Neural progenitor cell (in vitro differentiated cells): Measurements from ENCODE around the gene YARS1. TPM values are rescaled to one million over a fixed set of nuclear protein-coding genes. Genes with fewer than 3 reads are reported as not detected.
"Not testable (repeated sequence)": the region's sequence is repeated elsewhere in the genome, so short reads cannot be mapped to it uniquely, and the experiment has no call there.

Experiments
- DNase-seq: peaks from one replicate; pipeline ENCODE4 v3.0.0-alpha.2; 2016; ENCODE audit warnings: low spot score
- H2AFZ ChIP-seq: fragments of 200-600 bp; sonication (generic); replicated peaks from 2 replicates; pipeline ENCODE4 v1.6.1; 2016; ENCODE audit warnings: antibody characterized with exemption
- H3F3A ChIP-seq: fragments of 200-600 bp; sonication (generic); 2 replicates; pipeline ENCODE4 v1.6.1; 2016; ENCODE audit warnings: antibody characterized with exemption, low read depth
- H3K27ac ChIP-seq: fragments of 200-600 bp; sonication (generic); 2 replicates; pipeline ENCODE4 v1.5.1; 2016; ENCODE audit warnings: mild to moderate bottlenecking
- H3K27me3 ChIP-seq: fragments of 200-600 bp; sonication (generic); 2 replicates; pipeline ENCODE4 v1.6.1; 2016; ENCODE audit warnings: mild to moderate bottlenecking, moderate library complexity
- H3K36me3 ChIP-seq: fragments of 200-600 bp; sonication (generic); 2 replicates; pipeline ENCODE4 v1.5.1; 2016
- H3K4me1 ChIP-seq: fragments of 200-600 bp; sonication (generic); 2 replicates; pipeline ENCODE4 v1.6.1; 2016; ENCODE audit warnings: mixed run types
- H3K4me2 ChIP-seq: fragments of 200-600 bp; sonication (generic); 2 replicates; pipeline ENCODE4 v1.6.1; 2016
- H3K4me3 ChIP-seq: fragments of 200-600 bp; sonication (generic); 2 replicates; pipeline ENCODE4 v1.5.1; 2016
- H3K79me2 ChIP-seq: fragments of 200-600 bp; sonication (generic); 2 replicates; pipeline ENCODE4 v1.6.1; 2016; ENCODE audit warnings: low read depth
- H3K9ac ChIP-seq: fragments of 200-600 bp; sonication (generic); 2 replicates; pipeline ENCODE4 v1.6.1; 2016
- H3K9me3 ChIP-seq: fragments of 200-600 bp; sonication (generic); 2 replicates; pipeline ENCODE4 v1.5.1; 2016; ENCODE audit warnings: low read depth
- H4K20me1 ChIP-seq: fragments of 200-600 bp; sonication (generic); 2 replicates; pipeline ENCODE4 v1.6.1; 2016; ENCODE audit warnings: low read depth
- H3K27ac Mint-ChIP-seq: 3 replicates; pipeline ENCODE4 v1.8.0; 2021; ENCODE audit warnings: mixed read lengths
- H3K27me3 Mint-ChIP-seq: 2 replicates; pipeline ENCODE4 v1.8.0; 2022; ENCODE audit warnings: low read depth, mild to moderate bottlenecking, inconsistent platforms, moderate library complexity, mixed read lengths; ENCODE audit not compliant: insufficient read depth
- H3K36me3 Mint-ChIP-seq: 3 replicates; pipeline ENCODE4 v1.8.0; 2021; ENCODE audit warnings: mixed read lengths
- H3K4me1 Mint-ChIP-seq: 3 replicates; pipeline ENCODE4 v1.8.0; 2021; ENCODE audit warnings: mixed read lengths
- H3K4me3 Mint-ChIP-seq: 3 replicates; pipeline ENCODE4 v1.8.0; 2021; ENCODE audit warnings: mild to moderate bottlenecking, moderate library complexity, mixed read lengths
- H3K9me3 Mint-ChIP-seq: 3 replicates; pipeline ENCODE4 v1.8.0; 2020; ENCODE audit warnings: mixed read lengths
- CTCF ChIP-seq: fragments of 200-600 bp; sonication (generic); IDR thresholded peaks from 2 replicates; pipeline ENCODE4 v1.5.1; 2017; ENCODE audit warnings: antibody characterized with exemption, mild to moderate bottlenecking
- EZH2 ChIP-seq: fragments of 200-600 bp; sonication (generic); IDR thresholded peaks from 2 replicates; pipeline ENCODE4 v1.6.1; 2017; ENCODE audit warnings: antibody characterized with exemption, mild to moderate bottlenecking, moderate library complexity
- EZH2phosphoT487 ChIP-seq: fragments of 200-600 bp; sonication (generic); IDR thresholded peaks from 2 replicates; pipeline ENCODE4 v1.6.1; 2017; ENCODE audit warnings: antibody characterized with exemption
- total RNA-seq: library from RNA; depleted of rRNA; stranded (reverse); fragments of >200 nt; gene quantifications from 2 replicates; pipeline ENCODE4 v1.2.3, GENCODE V29; 2015; ENCODE audit warnings: low replicate concordance

The YARS1 gene
- total RNA-seq, 1 donor from 2014 or later: 38.2 TPM

GRCh38 chr1:32806910-32807523 is 10.1 kb downstream of the YARS1 start:
- peaks cover 17% of the 10 kb centered on the region for H3K36me3 ChIP-seq
- no peak overlapping the region for H3K9ac ChIP-seq
- H3K4me3 Mint-ChIP-seq: no peak overlapping the region
- no peaks in the 10 kb centered on the region for H3F3A ChIP-seq
- no peak overlapping the region for H3K4me3 ChIP-seq
- no peaks in the 10 kb centered on the region for H3K9me3 ChIP-seq
- no peak for DNase-seq
- no peaks in the 10 kb centered on the region for H3K27me3 ChIP-seq
- H3K36me3 Mint-ChIP-seq: peaks cover 46% of the 10 kb centered on the region
- peaks cover 2% of the 10 kb centered on the region for H3K4me1 Mint-ChIP-seq
- H3K9me3 Mint-ChIP-seq: peaks cover 3% of the 10 kb centered on the region
- peaks cover 19% of the 10 kb centered on the region for H3K79me2 ChIP-seq
- H3K4me2 ChIP-seq: no peak overlapping the region
- H3K27ac ChIP-seq: no peak overlapping the region
- no peak overlapping the region for H2AFZ ChIP-seq
- no peaks in the 10 kb centered on the region for H3K4me1 ChIP-seq
- H4K20me1 ChIP-seq: no peaks in the 10 kb centered on the region
- H3K27ac Mint-ChIP-seq: peak overlapping the region; percentile 38
- TF ChIP-seq CTCF: no peak
- no peak for TF ChIP-seq EZH2phosphoT487
- no peak for TF ChIP-seq EZH2
- peaks cover 10% of the 10 kb centered on the region for H3K27me3 Mint-ChIP-seq

- Histone ChIP-seq H3K4me1 (no peaks in the 10 kb centered on the region), H3K79me2 (peaks cover 11% of the 10 kb centered on the region), H3K27ac (no peak overlapping the region), H3K9ac (no peak overlapping the region), H2AFZ (no peak overlapping the region), H3K4me3 (no peak overlapping the region), H3F3A (no peaks in the 10 kb centered on the region), H4K20me1 (no peaks in the 10 kb centered on the region), H3K36me3 (peaks cover 17% of the 10 kb centered on the region), H3K9me3 (no peaks in the 10 kb centered on the region), H3K4me2 (no peak overlapping the region), H3K27me3 (no peaks in the 10 kb centered on the region)
- Mint-ChIP-seq H3K4me3 (no peak overlapping the region), H3K27me3 (peaks cover 8% of the 10 kb centered on the region), H3K4me1 (peaks cover 2% of the 10 kb centered on the region), H3K36me3 (peaks cover 51% of the 10 kb centered on the region), H3K9me3 (peaks cover 3% of the 10 kb centered on the region), H3K27ac (no peak overlapping the region)
- no peak for DNase-seq
- TF ChIP-seq EZH2phosphoT487: no peak
- no peak for TF ChIP-seq EZH2
- no peak for TF ChIP-seq CTCF
Measured at GRCh38 chr1:32806290-32806689, 10.9 kb downstream of the YARS1 start.

- H3K4me1 Mint-ChIP-seq, H3K27ac Mint-ChIP-seq, H2AFZ ChIP-seq, H3K4me3 ChIP-seq, H3K79me2 ChIP-seq, H3K9me3 ChIP-seq, H3K4me2 ChIP-seq, DNase-seq, H4K20me1 ChIP-seq, H3K27me3 Mint-ChIP-seq, H3K4me1 ChIP-seq, H3F3A ChIP-seq, H3K9me3 Mint-ChIP-seq, H3K27ac ChIP-seq, H3K4me3 Mint-ChIP-seq, H3K9ac ChIP-seq, H3K27me3 ChIP-seq: not testable (repeated sequence)
- peaks cover 49% of the 10 kb centered on the region for H3K36me3 Mint-ChIP-seq
- H3K36me3 ChIP-seq: peaks cover 17% of the 10 kb centered on the region
Measured at GRCh38 chr1:32804460-32804859, 12.7 kb downstream of the YARS1 start.

GRCh38 chr1:32801096-32801715 is 16.0 kb downstream of the YARS1 start:
- Histone ChIP-seq H4K20me1 (no peaks in the 10 kb centered on the region), H3K4me3 (no peak overlapping the region), H2AFZ (no peak overlapping the region), H3K27ac (no peak overlapping the region), H3K36me3 (peaks cover 8% of the 10 kb centered on the region), H3K27me3 (no peaks in the 10 kb centered on the region), H3K79me2 (no peaks in the 10 kb centered on the region), H3K9me3 (no peaks in the 10 kb centered on the region), H3F3A (peaks cover 4% of the 10 kb centered on the region), H3K4me2 (no peak overlapping the region), H3K9ac (no peak overlapping the region), H3K4me1 (no peaks in the 10 kb centered on the region)
- Mint-ChIP-seq H3K4me1 (peaks cover 2% of the 10 kb centered on the region), H3K27me3 (peaks cover 5% of the 10 kb centered on the region), H3K4me3 (no peak overlapping the region), H3K36me3 (peaks cover 44% of the 10 kb centered on the region), H3K27ac (no peak overlapping the region), H3K9me3 (peaks cover 3% of the 10 kb centered on the region)
- TF ChIP-seq EZH2phosphoT487 (no peak), EZH2 (no peak), CTCF (no peak)
- no peak for DNase-seq
